Body of pancreas (tissue), 4 donors: Measurements from ENCODE around the gene WFS1. TPM values are rescaled to one million over a fixed set of nuclear protein-coding genes. Genes with fewer than 3 reads are reported as not detected.
A peak's percentile ranks its signal among the peaks of the same experiment; 100 is the strongest.

Experiments
- ATAC-seq: fragments of 150-250 bp; one replicate; pipeline ENCODE4 v1.9.1; 2016
- DNase-seq, 4 donors: peaks; one replicate each; pipeline ENCODE4 v3.0.0-alpha.2; 2019
- H3K27ac ChIP-seq, 4 donors: fragments of 200-600 bp; sonication (generic); 1 replicate in 3 of 4; 2 replicates in 1 of 4; pipeline versions ENCODE4 v1.5.1 to v1.6.1; 2016 to 2019; ENCODE audit warnings: mild to moderate bottlenecking in 1 of 4, mixed read lengths in 1 of 4, moderate library complexity in 1 of 4
- H3K27me3 ChIP-seq, 2 donors: fragments of 200-600 bp; sonication (generic); one replicate each; pipeline ENCODE4 v1.6.0; 2016; ENCODE audit warnings: mild to moderate bottlenecking in 1 of 2
- H3K36me3 ChIP-seq, 2 donors: fragments of 200-600 bp; sonication (generic); replicated peaks in 1 of 2; 2 replicates each; pipeline ENCODE4 v1.5.1; 2016; ENCODE audit warnings: low read depth in 2 of 2; ENCODE audit not compliant: insufficient read depth in 1 of 2
- H3K4me1 ChIP-seq: fragments of 200-600 bp; sonication (generic); one replicate; pipeline ENCODE4 v1.6.0; 2016
- H3K4me3 ChIP-seq, 2 donors: fragments of 200-600 bp; sonication (generic); 1 replicate in 1 of 2; 2 replicates in 1 of 2; pipeline ENCODE4 v1.5.1; 2016 to 2019
- H3K9me3 ChIP-seq, 3 donors: fragments of 200-600 bp; sonication (generic); 1 replicate in 2 of 3; 2 replicates in 1 of 3; pipeline ENCODE4 v1.5.1; 2016
- POLR2A ChIP-seq, 3 donors: fragments of 450-650 bp; IDR thresholded peaks; one replicate each; pipeline ENCODE4 v1.6.1; 2016; ENCODE audit warnings: antibody characterized with exemption in 3 of 3, mild to moderate bottlenecking in 2 of 3
- WGBS, 2 donors: methylation state at CpG; one replicate each; pipeline ENCODE4 v1.1.5; 2017; 5-methylcytosine and 5-hydroxymethylcytosine counted together
- intact Hi-C: fragments of 100-400 bp; cut with DNase I; formaldehyde crosslinking; loops from one replicate; pipeline ENCODE4 v1.15.1; 2023
- total RNA-seq, 2 donors: library from RNA; depleted of rRNA; stranded (reverse); fragments of >200 nt; gene quantifications; one replicate each; pipeline ENCODE4 v1.1.0, GENCODE V29; 2016
- TF ChIP-seq, protein P1 (sequence below), 7 experiments: fragments of 450-650 bp in 4 of 7; fragments of 200-600 bp in 3 of 7; sonication (generic) in 3 of 7; IDR thresholded peaks; one replicate each; pipeline ENCODE4 v1.5.1; 2016 to 2019; ENCODE audit warnings: antibody characterized with exemption in 7 of 7

Gene WFS1
- total RNA-seq, 2 donors from 2014 or later = 18.4 to 31.6 TPM

DNA sequence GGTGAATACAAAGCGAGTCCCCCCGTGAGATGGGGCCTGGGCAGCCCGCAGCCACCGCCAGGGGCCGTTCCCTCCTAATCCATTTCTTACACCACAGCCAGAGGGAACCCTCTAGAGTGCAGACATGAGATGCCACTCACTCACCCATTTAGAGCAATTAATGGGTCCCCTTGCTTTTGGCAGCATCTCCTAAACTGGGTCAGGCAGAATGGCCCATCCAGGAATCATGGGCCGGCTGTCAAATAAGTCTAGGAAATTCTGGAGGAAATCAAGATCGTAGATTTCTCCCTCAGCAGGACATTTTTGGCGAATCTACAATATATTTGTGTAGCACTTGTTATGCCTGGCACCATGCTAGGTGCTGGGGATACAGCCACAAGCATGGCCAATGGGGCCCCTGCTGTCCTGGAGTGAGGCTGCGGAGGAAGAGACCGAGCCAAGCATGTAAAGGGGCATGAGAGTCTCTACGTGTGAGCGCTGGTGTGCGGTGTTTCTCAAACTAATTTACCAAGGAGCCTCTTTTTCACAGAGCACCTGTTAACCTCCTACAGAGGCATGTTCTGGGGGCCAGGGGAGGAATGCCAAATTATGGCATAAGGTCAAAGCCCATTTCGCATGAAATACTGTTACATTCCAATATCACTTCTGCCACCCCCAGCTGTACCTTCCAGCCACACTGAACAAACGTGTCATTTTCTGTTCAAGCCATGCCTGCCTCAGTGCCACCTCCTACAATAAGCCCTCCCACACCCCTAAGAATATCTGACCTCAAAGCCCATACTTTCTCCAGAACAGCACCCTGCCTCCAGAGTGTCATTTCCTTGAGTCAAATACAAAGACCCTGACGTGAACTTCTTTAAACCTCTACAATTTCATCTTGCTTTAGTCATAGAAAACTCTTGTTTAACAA lies 41.2 kb upstream of the WFS1 start:
- Histone ChIP-seq H3K4me1 (no peaks in the 10 kb centered on the region), H3K27ac (no peak overlapping the region), H3K4me3 (no peak overlapping the region), H3K36me3 (no peaks in the 10 kb centered on the region), H3K9me3 (no peaks in the 10 kb centered on the region), H3K27me3 (no peaks in the 10 kb centered on the region)
- 68 to 73% methylated on average over 13 to 16 of the region's 16 CpGs for WGBS, 2 donors
- TF ChIP-seq POLR2A (IDR thresholded peaks at IDR 0.05) = no peak
- TF ChIP-seq, protein P1, sequence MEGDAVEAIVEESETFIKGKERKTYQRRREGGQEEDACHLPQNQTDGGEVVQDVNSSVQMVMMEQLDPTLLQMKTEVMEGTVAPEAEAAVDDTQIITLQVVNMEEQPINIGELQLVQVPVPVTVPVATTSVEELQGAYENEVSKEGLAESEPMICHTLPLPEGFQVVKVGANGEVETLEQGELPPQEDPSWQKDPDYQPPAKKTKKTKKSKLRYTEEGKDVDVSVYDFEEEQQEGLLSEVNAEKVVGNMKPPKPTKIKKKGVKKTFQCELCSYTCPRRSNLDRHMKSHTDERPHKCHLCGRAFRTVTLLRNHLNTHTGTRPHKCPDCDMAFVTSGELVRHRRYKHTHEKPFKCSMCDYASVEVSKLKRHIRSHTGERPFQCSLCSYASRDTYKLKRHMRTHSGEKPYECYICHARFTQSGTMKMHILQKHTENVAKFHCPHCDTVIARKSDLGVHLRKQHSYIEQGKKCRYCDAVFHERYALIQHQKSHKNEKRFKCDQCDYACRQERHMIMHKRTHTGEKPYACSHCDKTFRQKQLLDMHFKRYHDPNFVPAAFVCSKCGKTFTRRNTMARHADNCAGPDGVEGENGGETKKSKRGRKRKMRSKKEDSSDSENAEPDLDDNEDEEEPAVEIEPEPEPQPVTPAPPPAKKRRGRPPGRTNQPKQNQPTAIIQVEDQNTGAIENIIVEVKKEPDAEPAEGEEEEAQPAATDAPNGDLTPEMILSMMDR (IDR thresholded peaks at IDR 0.05) = no peak
- no peak for ATAC-seq
- DNase-seq = no peak
- intact Hi-C loops = no loop called here

DNA sequence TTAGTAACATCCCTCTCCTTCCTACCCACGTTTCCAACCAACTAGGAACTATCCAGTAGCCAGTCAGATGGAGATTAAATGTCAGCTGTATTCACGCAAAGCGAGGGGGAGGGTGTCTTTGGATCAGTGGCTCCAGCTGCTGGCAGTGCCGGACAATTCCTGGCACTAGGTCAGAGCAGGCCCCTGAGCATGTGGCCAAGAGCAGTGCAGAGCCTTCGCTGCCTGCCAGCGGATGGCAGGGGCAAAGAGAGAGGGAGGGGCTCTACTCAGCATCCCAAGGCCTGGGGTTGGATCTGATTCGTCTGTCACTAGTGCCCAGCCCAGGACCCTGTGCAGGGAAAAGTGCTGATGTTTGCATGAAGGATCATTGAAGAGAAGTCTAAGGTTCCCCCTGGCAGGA lies 40.6 kb upstream of the WFS1 start:
- WGBS, 2 donors = 24 to 33% methylated on average over 5 to 7 of the region's 7 CpGs
- intact Hi-C loops = no loop called here
- TF ChIP-seq POLR2A (IDR thresholded peaks at IDR 0.05) = no peak
- TF ChIP-seq, protein P1 (IDR thresholded peaks at IDR 0.05) = no peak
- H3K4me3 ChIP-seq = no peak overlapping the region
- DNase-seq (peak in 2 of 4 donors; percentile 19 to 29), ATAC-seq (no peak)
- no peaks in the 10 kb centered on the region for H3K36me3 ChIP-seq
- H3K27me3 ChIP-seq = no peaks in the 10 kb centered on the region
- no peaks in the 10 kb centered on the region for H3K9me3 ChIP-seq
- H3K4me1 ChIP-seq = no peaks in the 10 kb centered on the region
- H3K27ac ChIP-seq = no peak overlapping the region

DNA sequence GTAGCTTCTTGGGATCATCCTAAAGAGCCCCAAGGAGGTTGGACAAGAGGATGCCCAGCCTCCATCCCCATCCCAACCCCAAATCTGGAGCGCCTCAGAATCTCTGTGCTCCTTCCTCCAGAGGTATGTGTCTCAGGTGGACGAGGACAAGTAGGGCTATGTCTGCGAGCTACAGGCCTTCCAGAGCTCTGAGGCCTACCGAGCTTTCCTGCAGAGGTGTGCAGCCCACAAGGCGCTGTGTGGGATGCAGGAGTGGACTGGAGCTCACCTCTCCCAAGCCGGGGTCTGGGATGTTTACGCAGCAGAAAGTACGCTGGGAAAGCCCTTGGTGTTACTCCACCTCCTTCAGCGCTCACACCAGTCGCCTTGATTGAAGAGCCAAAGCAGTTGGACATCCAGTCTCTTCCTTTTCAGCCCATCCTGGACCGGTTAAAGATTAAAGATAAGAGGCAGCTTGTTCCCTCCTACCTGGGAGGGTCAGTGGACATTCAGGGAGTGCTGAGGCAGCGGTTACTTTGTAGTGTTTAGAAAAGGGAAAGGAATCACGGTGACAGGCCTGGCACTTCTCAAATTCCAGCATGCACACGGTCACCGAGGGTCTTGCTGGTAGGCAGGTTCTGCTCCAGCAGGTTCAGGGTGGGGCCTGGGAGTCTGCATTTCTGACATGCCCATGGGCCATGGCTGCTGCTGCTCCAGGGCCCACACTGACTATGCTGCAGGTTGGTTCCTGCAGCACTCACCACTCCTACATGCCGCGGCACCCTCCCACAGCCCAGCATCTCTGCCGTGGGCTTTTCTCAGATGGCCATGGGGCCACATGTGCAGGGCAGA lies 39.8 kb upstream of the WFS1 start:
- ATAC-seq = no peak
- no peak for TF ChIP-seq POLR2A (IDR thresholded peaks at IDR 0.05)
- Histone ChIP-seq H3K27ac (no peak overlapping the region), H3K9me3 (no peaks in the 10 kb centered on the region), H3K36me3 (no peaks in the 10 kb centered on the region), H3K4me3 (no peak overlapping the region), H3K27me3 (no peaks in the 10 kb centered on the region), H3K4me1 (no peaks in the 10 kb centered on the region)
- WGBS, 2 donors = 59 to 70% methylated on average over 13 to 18 of the region's 18 CpGs
- intact Hi-C loops = no loop called here
- no peak for DNase-seq

DNA sequence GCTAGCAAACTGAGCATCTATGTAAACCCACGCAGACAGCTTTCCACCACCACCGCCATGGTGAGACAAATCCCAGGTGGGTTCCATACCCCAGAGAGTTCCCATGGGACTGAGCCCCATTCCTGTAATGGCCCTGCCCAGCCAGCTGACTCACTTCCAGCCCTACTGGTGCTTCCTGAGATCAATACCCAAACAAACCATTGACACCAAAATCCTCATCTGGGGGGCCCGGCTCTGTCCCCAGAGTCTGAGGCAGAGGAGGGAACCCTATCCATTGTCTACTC lies 39.2 kb upstream of the WFS1 start:
- 45 to 53% methylated on average over 3 of the region's 3 CpGs for WGBS, 2 donors
- Histone ChIP-seq H3K27me3 (no peaks in the 10 kb centered on the region), H3K36me3 (no peaks in the 10 kb centered on the region), H3K9me3 (no peaks in the 10 kb centered on the region), H3K4me1 (no peaks in the 10 kb centered on the region), H3K27ac (no peak overlapping the region), H3K4me3 (no peak overlapping the region)
- intact Hi-C loops = no loop called here
- DNase-seq (no peak), ATAC-seq (no peak)
- no peak for TF ChIP-seq POLR2A (IDR thresholded peaks at IDR 0.05)
- TF ChIP-seq, protein P1 (IDR thresholded peaks at IDR 0.05) = no peak

DNA sequence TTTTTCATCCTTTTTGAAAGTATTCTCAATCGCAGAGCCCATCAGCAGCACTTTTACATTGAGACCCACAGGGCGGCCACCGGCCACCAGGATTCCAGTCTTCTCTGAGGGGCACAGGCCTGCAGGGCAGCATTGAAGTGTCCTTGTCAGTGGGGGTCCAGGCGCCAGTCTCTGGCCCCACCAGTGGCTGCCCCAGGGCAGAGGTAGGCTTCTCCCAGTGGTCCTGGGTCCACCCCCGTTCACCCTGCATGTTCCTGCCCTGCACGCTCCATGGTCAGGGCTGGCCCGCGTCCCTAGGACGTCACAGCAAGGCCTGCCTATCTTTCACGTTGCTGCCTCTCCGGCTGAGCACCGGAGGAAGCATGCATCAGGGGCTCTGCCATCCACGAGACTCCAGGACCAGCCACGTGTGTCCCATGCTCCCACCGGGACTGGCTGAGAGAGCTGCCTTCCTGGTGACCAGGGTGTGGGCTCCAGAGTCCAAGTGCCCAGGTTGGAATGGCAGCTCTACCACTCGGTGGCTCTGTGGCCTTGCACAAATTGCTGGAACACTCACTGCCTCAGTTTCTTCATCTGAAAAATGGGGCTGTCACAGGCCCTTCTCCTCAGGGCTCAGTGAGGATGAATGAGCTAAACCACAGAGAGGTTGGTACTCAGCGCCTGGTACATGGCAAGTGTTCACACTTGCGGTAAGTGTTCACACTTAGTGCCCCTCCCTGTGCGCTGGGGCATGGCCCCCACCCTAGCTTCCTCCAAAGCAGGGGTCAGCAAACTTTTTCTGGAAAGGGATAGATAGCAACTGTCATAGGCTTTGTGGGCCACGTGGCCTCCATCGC lies 38.6 kb upstream of the WFS1 start:
- WGBS, 2 donors = 71 to 85% methylated on average over 14 to 19 of the region's 21 CpGs
- DNase-seq (no peak), ATAC-seq (no peak)
- Histone ChIP-seq H3K27me3 (no peaks in the 10 kb centered on the region), H3K27ac (no peak overlapping the region), H3K9me3 (no peaks in the 10 kb centered on the region), H3K36me3 (no peaks in the 10 kb centered on the region), H3K4me3 (no peak overlapping the region), H3K4me1 (no peaks in the 10 kb centered on the region)
- TF ChIP-seq, protein P1 (IDR thresholded peaks at IDR 0.05) = no peak
- no peak for TF ChIP-seq POLR2A (IDR thresholded peaks at IDR 0.05)
- intact Hi-C loops = no loop called here
